Activated CD8-positive, alpha-beta T cell treated with anti-CD3 and anti-CD28 coated beads for 36 hours (primary cell): ENCODE measurements around the gene LEF1. TPM values are rescaled to one million over a fixed set of nuclear protein-coding genes. Genes with fewer than 3 reads are reported as not detected.
A peak's percentile ranks its signal among the peaks of the same experiment; 100 is the strongest.

Experiments used
- ATAC-seq: fragments of 200-7000 bp; cut with Tn5 transposase; one replicate; pipeline ENCODE4 v1.10.0; 2021; ENCODE audit warnings: mild to moderate bottlenecking, moderate library complexity
- CTCF ChIA-PET: fragments of 350-600 bp; sonication (Branson Sonifier 250); formaldehyde crosslinking; loops from one replicate; lab custom pipeline; 2021; ENCODE audit warnings: antibody characterized with exemption; lab: Charles Lee
- POLR2A ChIA-PET: fragments of 350-600 bp; sonication (Branson Sonifier 250); formaldehyde crosslinking; loops from one replicate; lab custom pipeline; 2021; ENCODE audit warnings: antibody characterized with exemption; lab: Charles Lee
- DNase-seq: peaks from one replicate; pipeline ENCODE4 v3.0.0-alpha.2; 2020
- H3K27ac Mint-ChIP-seq: one replicate; pipeline ENCODE4 v1.8.0; 2021; ENCODE audit warnings: mild to moderate bottlenecking, mixed read lengths
- H3K27me3 Mint-ChIP-seq: one replicate; pipeline ENCODE4 v1.8.0; 2021; ENCODE audit warnings: mixed read lengths
- H3K36me3 Mint-ChIP-seq: one replicate; pipeline ENCODE4 v1.8.0; 2021; ENCODE audit warnings: low read depth, mixed read lengths
- H3K4me1 Mint-ChIP-seq: one replicate; pipeline ENCODE4 v1.8.0; 2021; ENCODE audit warnings: low read depth, mixed read lengths
- H3K4me3 Mint-ChIP-seq: one replicate; pipeline ENCODE4 v1.8.0; 2021; ENCODE audit warnings: mild to moderate bottlenecking, moderate library complexity, mixed read lengths
- H3K9me3 Mint-ChIP-seq: one replicate; pipeline ENCODE4 v1.8.0; 2021; ENCODE audit warnings: mixed read lengths
- CTCF ChIP-seq: fragments of 200-600 bp; IDR thresholded peaks from one replicate; pipeline ENCODE4 v1.8.0; 2022; ENCODE audit warnings: antibody characterized with exemption, mild to moderate bottlenecking
- intact Hi-C: fragments of 100-400 bp; cut with micrococcal nuclease; formaldehyde crosslinking; loops from one replicate; pipeline ENCODE4 v1.10.0; 2022
- total RNA-seq, 2 experiments: library from RNA; stranded (reverse); gene quantifications; one replicate each; pipeline ENCODE4 v1.2.3, GENCODE V29; 2021

Gene LEF1
- total RNA-seq, 2 experiments from 2014 or later, result 178 to 182 TPM

- H3K36me3 Mint-ChIP-seq, result peaks cover 40% of the 10 kb centered on the region
- peak overlapping the region; percentile 70 for H3K27ac Mint-ChIP-seq
- no peak for DNase-seq
- H3K4me3 Mint-ChIP-seq, result no peak overlapping the region
- no peak for TF ChIP-seq CTCF
- H3K4me1 Mint-ChIP-seq, result peaks cover 85% of the 10 kb centered on the region
- no peak for ATAC-seq
- no peaks in the 10 kb centered on the region for H3K9me3 Mint-ChIP-seq
- CTCF ChIA-PET, result interaction anchor here (0.7 to 2.4 kb wide), 16 partner anchors 8 to 45 kb away, joined by 3 to 16 read pairs (median 4); no protein-coding TSS in a partner anchor
- intact Hi-C loops, result no loop called here
- no peaks in the 10 kb centered on the region for H3K27me3 Mint-ChIP-seq
- POLR2A ChIA-PET, result interaction anchor here (0.7 to 7.4 kb wide), 8 partner anchors 8 to 79 kb away, joined by 3 to 46 read pairs (median 4); no protein-coding TSS in a partner anchor
These were observed 74.6 kb downstream of the LEF1 start for GRCh38 chr4:108094131-108094530.

GRCh38 chr4:108092288-108092687 is 76.4 kb downstream of the LEF1 start:
- Mint-ChIP-seq H3K9me3 (no peaks in the 10 kb centered on the region), H3K27me3 (no peaks in the 10 kb centered on the region), H3K27ac (peak overlapping the region; percentile 70), H3K4me1 (peaks cover 85% of the 10 kb centered on the region), H3K4me3 (peak overlapping the region; percentile 47), H3K36me3 (peaks cover 44% of the 10 kb centered on the region)
- CTCF ChIA-PET, result interaction anchor here (1.4 kb wide), 1 partner anchor 9 kb away, joined by 3 read pairs; no protein-coding TSS in a partner anchor
- POLR2A ChIA-PET, result interaction anchor here (1.1 to 7.4 kb wide), 3 partner anchors 11 to 15 kb away, joined by 3 to 46 read pairs (median 3); no protein-coding TSS in a partner anchor
- intact Hi-C loops, result no loop called here
- TF ChIP-seq CTCF, result no peak
- ATAC-seq, result no peak
- DNase-seq, result no peak

GRCh38 chr4:108087293-108087967 is 81.3 kb downstream of the LEF1 start:
- ATAC-seq (no peak), DNase-seq (no peak)
- peak overlapping the region; percentile 79 for H3K27ac Mint-ChIP-seq
- no peak overlapping the region for H3K4me3 Mint-ChIP-seq
- CTCF ChIA-PET, result interaction anchor here (0.8 to 2.8 kb wide), 4 partner anchors 7 to 57 kb away, joined by 3 to 10 read pairs (median 8); no protein-coding TSS in a partner anchor
- intact Hi-C loops, result no loop called here
- peaks cover 76% of the 10 kb centered on the region for H3K4me1 Mint-ChIP-seq
- no peaks in the 10 kb centered on the region for H3K27me3 Mint-ChIP-seq
- POLR2A ChIA-PET, result interaction anchor here (1.0 kb wide), 1 partner anchor 20 kb away, joined by 3 read pairs; no protein-coding TSS in a partner anchor
- no peak for TF ChIP-seq CTCF
- H3K9me3 Mint-ChIP-seq, result no peaks in the 10 kb centered on the region
- peaks cover 61% of the 10 kb centered on the region for H3K36me3 Mint-ChIP-seq

GRCh38 chr4:108081256-108081655 is 87.5 kb downstream of the LEF1 start:
- Mint-ChIP-seq H3K36me3 (peaks cover 72% of the 10 kb centered on the region), H3K4me1 (peaks cover 74% of the 10 kb centered on the region), H3K9me3 (no peaks in the 10 kb centered on the region), H3K27me3 (no peaks in the 10 kb centered on the region), H3K4me3 (peak overlapping the region; percentile 77), H3K27ac (peak overlapping the region; percentile 95)
- peak; percentile 60 for DNase-seq
- intact Hi-C loops, result no loop called here
- ChIA-PET CTCF (interaction anchor here (1.0 to 4.5 kb wide), 9 partner anchors 13 to 77 kb away, joined by 3 to 20 read pairs (median 4); no protein-coding TSS in a partner anchor), POLR2A (interaction anchor here (0.6 to 1.6 kb wide), 9 partner anchors 10 to 91 kb away, joined by 3 to 5 read pairs (median 3); no protein-coding TSS in a partner anchor)
- no peak for TF ChIP-seq CTCF
- peak; percentile 67 for ATAC-seq
